AG04449 (cell line): ENCODE measurements around the gene PPP1R8.

Experiments used
- CTCF ChIA-PET: fragments of 350-600 bp; formaldehyde crosslinking; extraction: SDS; loops from one replicate; lab custom pipeline; 2021; ENCODE audit warnings: antibody characterized with exemption; lab: Yijun Ruan, JAX
- POLR2A ChIA-PET: fragments of 400-600, 350-600 bp; formaldehyde crosslinking; extraction: SDS; loops from one replicate; lab custom pipeline; 2020; ENCODE audit warnings: antibody characterized with exemption, inconsistent platforms; lab: Yijun Ruan, JAX
- DNase-seq: peaks from one replicate; pipeline ENCODE4 v3.0.0-alpha.2; 2010; ENCODE audit warnings: low read depth, low spot score
- H3K4me3 ChIP-seq: 2 replicates; pipeline ENCODE4 v1.5.1; 2011; ENCODE audit warnings: low read depth, mild to moderate bottlenecking, control low read depth, low read length
- CTCF ChIP-seq: IDR thresholded peaks from one replicate; pipeline ENCODE4 v1.5.1; 2011; ENCODE audit warnings: mild to moderate bottlenecking, moderate library complexity, low read length, control low read depth, inconsistent platforms; ENCODE audit not compliant: insufficient read depth; ENCODE audit errors: missing control alignments

The PPP1R8 gene

GRCh38 chr1:27886744-27887143, 56.2 kb downstream of the PPP1R8 start:
- no peak overlapping the region for H3K4me3 ChIP-seq
- no peak for TF ChIP-seq CTCF
- CTCF ChIA-PET: no interaction called here
- DNase-seq: no peak
- POLR2A ChIA-PET: no interaction called here

GRCh38 chr1:27887215-27888021, 56.8 kb downstream of the PPP1R8 start:
- ChIA-PET POLR2A (no interaction called here), CTCF (no interaction called here)
- TF ChIP-seq CTCF: no peak
- DNase-seq: no peak
- no peak overlapping the region for H3K4me3 ChIP-seq

- ChIA-PET CTCF (no interaction called here), POLR2A (no interaction called here)
- no peak for TF ChIP-seq CTCF
- no peak overlapping the region for H3K4me3 ChIP-seq
- DNase-seq: no peak
Observed at GRCh38 chr1:27889506-27889905, 58.9 kb downstream of the PPP1R8 start.

GRCh38 chr1:27891196-27891889, 60.8 kb downstream of the PPP1R8 start:
- POLR2A ChIA-PET: no interaction called here
- no peak overlapping the region for H3K4me3 ChIP-seq
- DNase-seq: no peak
- CTCF ChIA-PET: interaction anchor here (1.1 to 1.5 kb wide), 2 partner anchors 15 to 34 kb away, joined by 3 to 4 read pairs; no protein-coding TSS in a partner anchor
- TF ChIP-seq CTCF: no peak

- POLR2A ChIA-PET: no interaction called here
- CTCF ChIA-PET: no interaction called here
- DNase-seq: no peak
- no peak for TF ChIP-seq CTCF
- H3K4me3 ChIP-seq: no peak overlapping the region
Observed at GRCh38 chr1:27894521-27894920, 63.9 kb downstream of the PPP1R8 start.
